ENCODE measurements around the gene ZNF618. TPM values are rescaled to one million over a fixed set of nuclear protein-coding genes. Genes with fewer than 3 reads are reported as not detected.

The ZNF618 gene
- total RNA-seq, 1 experiment from 2014 or later, result 1.2 TPM

GRCh38 chr9:114094971-114095370 is 218.9 kb downstream of the ZNF618 start:
- Histone ChIP-seq H3K9me3 (no peaks in the 10 kb centered on the region), H3K36me3 (ENCODE audit: control insufficient read depth, insufficient read depth, low read length) (peaks cover 16% of the 10 kb centered on the region), H3K27me3 (replicated peaks; ENCODE audit: control insufficient read depth, insufficient read depth, low read length) (no peaks in the 10 kb centered on the region), H3K4me1 (peaks cover 18% of the 10 kb centered on the region), H3K4me3 (ENCODE audit: low read depth, low read length) (no peak overlapping the region)
- intact Hi-C loops (cut with micrococcal nuclease; ENCODE audit: unreplicated experiment), result no loop called here
- Mint-ChIP-seq H3K27me3 (ENCODE audit: insufficient read depth, unreplicated experiment) (no peaks in the 10 kb centered on the region), H3K36me3 (ENCODE audit: insufficient read depth, unreplicated experiment) (peaks cover 17% of the 10 kb centered on the region), H3K4me1 (ENCODE audit: low read depth, unreplicated experiment) (peaks cover 18% of the 10 kb centered on the region), H3K9me3 (ENCODE audit: unreplicated experiment) (no peaks in the 10 kb centered on the region), H3K27ac (ENCODE audit: unreplicated experiment) (no peak overlapping the region), H3K4me3 (ENCODE audit: unreplicated experiment) (no peak overlapping the region)
- no TSS peak for BruUV-seq (replicated peaks)
- DNase-seq, result no peak
- no peak for TF ChIP-seq CTCF (IDR thresholded peaks at IDR 0.05; ENCODE audit: insufficient read depth in 1 of 2, low read depth in 1 of 2, low read length in 1 of 2, severe bottlenecking in 1 of 2, unreplicated experiment in 1 of 2)
- CTCF ChIA-PET, result interaction anchor here (2.3 kb wide), 1 partner anchor 13 kb away, joined by 5 read pairs; no protein-coding TSS in a partner anchor
- POLR2A ChIA-PET, result no interaction called here

- Mint-ChIP-seq H3K9me3 (ENCODE audit: unreplicated experiment) (no peaks in the 10 kb centered on the region), H3K27me3 (ENCODE audit: insufficient read depth, unreplicated experiment) (no peaks in the 10 kb centered on the region), H3K36me3 (ENCODE audit: insufficient read depth, unreplicated experiment) (peaks cover 7% of the 10 kb centered on the region), H3K4me1 (ENCODE audit: low read depth, unreplicated experiment) (peaks cover 19% of the 10 kb centered on the region), H3K4me3 (ENCODE audit: unreplicated experiment) (peak overlapping the region; percentile 94), H3K27ac (ENCODE audit: unreplicated experiment) (no peak overlapping the region)
- no peak overlapping the region for H3K4me3 ChIP-seq (ENCODE audit: low read depth, low read length)
- TF ChIP-seq CTCF (IDR thresholded peaks at IDR 0.05; ENCODE audit: insufficient read depth in 1 of 2, low read depth in 1 of 2, low read length in 1 of 2, severe bottlenecking in 1 of 2, unreplicated experiment in 1 of 2), result no peak
- intact Hi-C loops (cut with micrococcal nuclease; ENCODE audit: unreplicated experiment), result no loop called here
- ChIA-PET CTCF (interaction anchor here (1.1 to 1.3 kb wide), 2 partner anchors 12 to 14 kb away, joined by 4 read pairs; no protein-coding TSS in a partner anchor), POLR2A (no interaction called here)
- no peaks in the 10 kb centered on the region for H3K9me3 ChIP-seq
- no peak for DNase-seq
- H3K36me3 ChIP-seq (ENCODE audit: control insufficient read depth, insufficient read depth, low read length), result peaks cover 16% of the 10 kb centered on the region
- peaks cover 26% of the 10 kb centered on the region for H3K4me1 ChIP-seq
- H3K27me3 ChIP-seq (replicated peaks; ENCODE audit: control insufficient read depth, insufficient read depth, low read length), result no peaks in the 10 kb centered on the region
- no TSS peak for BruUV-seq (replicated peaks)
These were observed 220.0 kb downstream of the ZNF618 start for GRCh38 chr9:114096041-114096511.

GRCh38 chr9:114096866-114097612 is 220.9 kb downstream of the ZNF618 start:
- Mint-ChIP-seq H3K27me3 (ENCODE audit: insufficient read depth, unreplicated experiment) (no peaks in the 10 kb centered on the region), H3K4me3 (ENCODE audit: unreplicated experiment) (peak overlapping the region; percentile 94), H3K4me1 (ENCODE audit: low read depth, unreplicated experiment) (peaks cover 19% of the 10 kb centered on the region), H3K27ac (ENCODE audit: unreplicated experiment) (no peak overlapping the region), H3K36me3 (ENCODE audit: insufficient read depth, unreplicated experiment) (peaks cover 7% of the 10 kb centered on the region), H3K9me3 (ENCODE audit: unreplicated experiment) (peaks cover 7% of the 10 kb centered on the region)
- no peak for DNase-seq
- Histone ChIP-seq H3K9me3 (peaks cover 3% of the 10 kb centered on the region; the same call in 1 of the 2 replicates), H3K27me3 (replicated peaks; ENCODE audit: control insufficient read depth, insufficient read depth, low read length) (no peaks in the 10 kb centered on the region), H3K4me1 (peaks cover 26% of the 10 kb centered on the region), H3K4me3 (ENCODE audit: low read depth, low read length) (peak overlapping the region; percentile 55), H3K36me3 (ENCODE audit: control insufficient read depth, insufficient read depth, low read length) (peaks cover 16% of the 10 kb centered on the region)
- POLR2A ChIA-PET, result no interaction called here
- intact Hi-C loops (cut with micrococcal nuclease; ENCODE audit: unreplicated experiment), result no loop called here
- no peak for TF ChIP-seq CTCF (IDR thresholded peaks at IDR 0.05; ENCODE audit: insufficient read depth in 1 of 2, low read depth in 1 of 2, low read length in 1 of 2, severe bottlenecking in 1 of 2, unreplicated experiment in 1 of 2)
- BruUV-seq (replicated peaks), result no TSS peak
- CTCF ChIA-PET, result no interaction called here
